ENCODE measurements around the gene DCST1.

GRCh38 chr1:155092641-155093040 is 59.0 kb downstream of the DCST1 start:
- no peak for TF ChIP-seq CTCF (conservative IDR thresholded peaks at IDR 0.05 in 1 of 2, IDR thresholded peaks at IDR 0.05 in 1 of 2; ENCODE audit: extremely low read depth in 1 of 2, insufficient read depth in 1 of 2, low read depth in 1 of 2, low read length in 2 of 2)
- TF ChIP-seq EZH2 (IDR thresholded peaks at IDR 0.05; ENCODE audit: borderline replicate concordance, low read length) = no peak

Data from mammary epithelial cell (primary cell).